HG03432 (cell line): ENCODE data around the gene USB1.

Source experiments
- ATAC-seq: cut with Tn5 transposase; IDR thresholded peaks from one replicate; pipeline ENCODE4 v1.9.1; 2021; ENCODE audit warnings: mild to moderate bottlenecking, moderate library complexity; ENCODE audit not compliant: unreplicated experiment

Gene USB1, protein sequence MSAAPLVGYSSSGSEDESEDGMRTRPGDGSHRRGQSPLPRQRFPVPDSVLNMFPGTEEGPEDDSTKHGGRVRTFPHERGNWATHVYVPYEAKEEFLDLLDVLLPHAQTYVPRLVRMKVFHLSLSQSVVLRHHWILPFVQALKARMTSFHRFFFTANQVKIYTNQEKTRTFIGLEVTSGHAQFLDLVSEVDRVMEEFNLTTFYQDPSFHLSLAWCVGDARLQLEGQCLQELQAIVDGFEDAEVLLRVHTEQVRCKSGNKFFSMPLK

DNA sequence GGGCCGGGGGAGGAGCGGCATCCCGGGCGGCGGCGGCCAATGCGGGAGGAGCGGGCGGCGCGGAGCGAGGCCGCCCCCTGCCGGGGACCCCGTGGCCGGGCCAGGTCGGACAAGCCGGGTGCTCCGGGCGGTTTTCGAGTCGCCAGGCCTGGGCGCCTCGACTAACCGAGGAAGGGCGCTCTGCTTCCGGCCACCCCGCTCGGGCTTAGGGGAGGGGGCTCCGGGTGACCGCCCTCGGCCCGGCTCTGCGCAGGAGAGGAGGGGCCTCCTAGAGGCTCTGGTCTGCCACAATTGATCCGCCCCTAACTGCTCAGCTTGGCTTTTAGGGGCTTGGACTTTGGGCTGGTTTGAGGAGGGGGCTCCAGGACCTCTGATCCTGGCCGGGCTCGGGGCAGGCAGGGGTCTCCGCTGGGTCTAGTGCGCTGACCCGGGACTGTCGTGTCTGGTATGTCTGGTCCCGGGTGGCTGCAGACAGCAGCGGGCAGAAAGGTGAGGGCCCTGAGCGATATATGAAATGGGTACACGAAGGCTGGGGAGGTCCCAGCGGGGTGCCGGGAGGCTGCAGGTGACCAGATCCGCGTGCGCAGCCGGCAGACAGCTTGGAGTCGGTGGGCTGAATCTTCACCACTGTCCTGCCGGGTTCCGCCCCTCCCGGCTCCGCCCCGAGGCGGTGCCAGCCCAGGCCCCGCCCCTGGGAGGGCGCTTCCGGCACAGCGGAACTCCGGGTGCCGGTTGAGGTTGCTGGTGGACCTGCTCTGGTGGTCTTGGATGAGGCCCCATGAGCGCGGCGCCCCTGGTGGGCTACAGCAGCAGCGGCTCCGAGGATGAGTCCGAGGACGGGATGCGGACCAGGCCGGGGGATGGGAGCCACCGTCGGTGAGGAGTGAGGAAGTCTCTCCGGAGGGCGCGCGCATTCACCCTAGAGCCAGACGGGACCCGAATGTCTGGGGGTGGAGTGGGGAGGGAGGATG lies at the start of gene USB1:
TSS of gene USB1 (plus strand) at position 702 of the 971 bp plus-strand sequence. CDS start at position 779, 77 bp downstream.
- peak; percentile 82 for ATAC-seq

DNA sequence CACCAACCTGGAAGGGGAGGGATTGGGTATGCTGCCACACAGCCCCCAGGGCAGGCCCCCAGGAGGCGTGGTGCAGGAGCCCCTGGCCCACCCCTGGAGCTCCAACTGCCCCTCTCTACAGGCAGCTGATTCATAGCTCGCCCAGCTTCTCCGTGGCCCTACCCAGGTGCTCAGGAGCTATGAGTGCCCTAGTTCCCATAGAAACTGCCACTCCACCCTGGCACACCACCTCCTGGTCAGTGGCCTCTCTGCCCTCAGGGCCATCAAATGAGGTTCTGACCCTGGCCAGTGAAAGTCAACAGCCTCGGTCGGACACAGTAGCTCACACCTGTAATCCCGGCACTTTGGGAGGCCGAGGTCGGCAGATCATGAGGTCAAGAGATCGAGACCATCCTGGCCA lies 48.3 kb upstream of the USB1 start:
- no peak for ATAC-seq

- ATAC-seq = no peak
These were observed 47.4 kb upstream of the USB1 start for GRCh38 chr16:57953857-57954256.

- ATAC-seq = no peak
These were observed 45.5 kb upstream of the USB1 start for GRCh38 chr16:57955572-57956188.

DNA sequence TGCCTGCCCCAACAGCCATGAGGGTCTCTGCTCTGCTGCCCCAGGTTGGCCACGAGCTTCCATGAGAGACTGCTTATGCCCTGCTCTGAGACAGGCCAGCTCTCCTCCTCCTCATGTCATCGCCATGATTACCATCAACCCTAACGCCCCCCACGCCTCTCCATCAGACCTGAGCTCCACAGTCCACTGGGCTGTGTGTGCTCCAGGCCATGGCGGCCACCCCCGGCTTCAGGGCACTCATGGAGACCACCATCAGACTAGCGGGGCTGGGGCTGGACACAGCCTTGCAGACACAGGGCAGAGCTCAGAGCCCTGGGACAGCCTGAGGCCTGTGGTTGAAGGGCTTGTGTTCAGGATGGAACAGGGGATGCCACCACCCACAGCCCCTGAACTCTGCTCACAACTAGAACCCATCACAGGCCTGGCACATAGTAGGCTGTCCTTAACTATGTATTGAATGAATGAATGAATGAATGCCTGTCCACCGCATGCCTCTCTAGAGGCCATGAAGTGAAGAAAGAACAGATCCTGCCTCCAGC lies 44.9 kb upstream of the USB1 start:
- no peak for ATAC-seq

DNA sequence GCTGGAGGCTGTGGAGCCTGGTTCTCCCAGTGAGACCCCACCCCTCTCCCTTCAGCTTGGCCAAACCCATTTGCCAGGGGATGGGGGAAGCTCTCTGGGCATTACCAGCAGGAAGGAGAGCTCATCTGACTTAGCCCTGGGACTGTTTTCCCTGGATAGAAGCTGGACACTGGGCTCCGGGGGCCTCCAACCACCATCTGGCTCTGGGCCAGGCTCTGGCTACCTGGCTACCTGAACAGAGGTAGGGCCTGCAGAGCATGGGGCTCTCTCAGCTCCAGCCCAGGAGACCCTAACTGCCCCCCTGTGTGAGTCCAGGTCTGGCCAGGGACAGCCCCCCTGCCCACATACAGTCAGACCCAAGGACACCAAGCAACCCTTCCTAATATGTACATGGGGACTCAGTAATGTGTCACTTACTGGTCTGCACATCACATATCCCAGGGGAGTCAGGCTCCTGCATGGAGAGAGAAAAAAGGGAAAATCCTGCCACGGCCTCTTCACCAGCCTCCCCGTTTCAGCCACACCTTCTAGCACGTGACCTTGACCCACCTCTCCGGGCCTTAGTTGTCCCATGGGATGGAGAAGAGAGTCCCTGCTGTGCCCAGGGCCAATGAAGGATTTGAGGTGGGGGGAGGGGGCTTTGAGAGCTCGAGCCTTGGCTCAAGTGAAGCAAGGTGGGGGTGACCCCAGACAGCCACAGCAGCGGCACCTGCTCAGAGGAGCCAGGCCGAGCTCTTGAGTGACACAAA lies 44.1 kb upstream of the USB1 start:
- no peak for ATAC-seq

DNA sequence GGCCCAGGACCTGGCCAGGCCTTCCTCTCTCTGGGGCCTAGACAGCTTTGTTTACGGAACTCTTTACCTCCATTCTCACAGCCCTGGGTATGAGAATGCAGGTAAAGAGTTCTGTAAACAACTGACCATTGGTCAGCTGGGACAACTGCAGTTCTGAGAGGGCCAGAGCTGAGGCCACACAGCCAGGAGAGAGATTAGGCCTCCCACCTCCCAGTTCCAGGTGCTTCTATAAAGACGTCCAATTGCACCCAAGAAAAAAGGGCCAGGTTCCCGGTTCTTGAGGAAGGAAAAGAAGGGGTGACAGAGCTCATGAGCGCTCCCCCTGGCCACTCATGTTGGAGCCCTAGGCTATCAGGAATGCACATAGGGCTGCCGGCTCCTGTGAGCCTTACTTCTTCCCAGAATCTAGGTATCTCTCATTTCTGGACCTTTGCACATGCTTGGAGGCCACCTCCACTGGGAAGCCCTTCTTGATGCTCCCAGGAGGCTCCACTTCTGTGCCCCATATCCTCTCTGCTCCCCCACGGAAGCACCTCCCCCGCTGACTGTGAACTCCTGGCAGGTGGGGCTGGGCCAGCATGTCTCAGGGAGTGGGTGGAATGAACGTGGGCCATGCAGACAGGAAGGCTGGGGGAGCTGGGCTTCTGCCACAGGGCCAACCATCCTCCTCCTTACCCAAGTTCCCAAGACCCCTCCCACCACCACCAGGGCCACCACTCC lies 43.4 kb upstream of the USB1 start:
- ATAC-seq = no peak

GRCh38 chr16:57958544-57958943 lies 42.7 kb upstream of the USB1 start:
- ATAC-seq = no peak

DNA sequence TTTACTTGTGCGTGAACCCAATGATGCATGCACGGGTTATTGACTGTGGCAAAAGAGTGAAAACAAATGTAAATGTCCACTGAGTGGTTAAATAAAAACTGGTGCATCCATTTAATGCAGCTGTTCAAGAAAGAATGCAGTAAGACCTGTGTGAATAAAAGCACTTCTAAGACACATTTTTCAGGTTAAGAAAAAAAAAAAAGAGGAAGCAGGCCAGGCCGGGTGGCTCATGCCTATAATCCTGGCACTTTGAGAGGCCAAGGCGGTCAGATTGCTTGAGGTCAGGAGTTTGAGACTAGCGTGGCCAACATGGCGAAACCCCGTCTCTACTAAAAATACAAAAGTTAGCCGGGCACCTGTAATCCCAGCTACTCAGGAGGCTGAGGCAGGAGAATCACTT lies 42.1 kb upstream of the USB1 start:
- no peak for ATAC-seq

GRCh38 chr16:57959804-57960203 lies 41.4 kb upstream of the USB1 start:
- ATAC-seq = no peak

DNA sequence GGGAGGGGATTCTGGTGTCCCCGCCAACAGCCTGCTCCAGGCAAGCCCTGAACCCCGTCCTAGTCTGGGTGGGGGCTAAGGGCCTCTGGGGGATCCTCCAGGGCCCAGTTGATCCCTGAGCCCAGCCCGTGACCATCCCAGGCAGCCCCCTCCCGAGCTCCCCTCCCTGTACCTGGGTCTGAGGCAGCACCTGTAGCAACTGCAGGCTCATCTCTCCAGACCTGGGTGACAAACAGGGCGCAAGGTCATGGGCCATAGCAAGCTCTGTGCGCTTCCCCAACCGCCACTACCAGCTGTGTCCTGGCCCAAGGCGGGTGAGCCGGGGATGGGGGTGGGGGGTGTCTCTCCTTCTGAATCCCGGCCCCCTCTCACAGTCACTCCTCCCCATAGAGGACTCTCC lies 40.9 kb upstream of the USB1 start:
- no peak for ATAC-seq

- ATAC-seq = no peak
These were observed 40.3 kb upstream of the USB1 start for GRCh38 chr16:57960826-57961472.

DNA sequence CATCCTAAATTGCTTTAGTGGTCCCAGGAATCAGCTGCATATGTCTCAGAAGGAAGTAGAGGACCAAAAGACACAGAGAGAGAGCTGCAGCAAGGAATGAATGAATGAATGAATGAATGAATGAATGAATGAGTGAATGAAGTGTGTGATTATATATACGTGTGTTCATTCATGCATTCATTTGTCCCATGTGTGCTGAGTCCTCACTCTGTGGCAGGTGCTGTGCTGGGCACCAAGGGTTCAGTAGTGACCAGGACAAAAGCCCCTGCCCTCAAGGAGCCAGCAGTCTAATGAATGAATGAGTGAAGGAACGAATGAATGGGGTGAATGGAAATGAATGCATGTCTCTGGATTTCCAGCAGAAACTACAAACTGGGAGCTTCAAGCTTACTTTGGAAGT lies 39.7 kb upstream of the USB1 start:
- no peak for ATAC-seq

DNA sequence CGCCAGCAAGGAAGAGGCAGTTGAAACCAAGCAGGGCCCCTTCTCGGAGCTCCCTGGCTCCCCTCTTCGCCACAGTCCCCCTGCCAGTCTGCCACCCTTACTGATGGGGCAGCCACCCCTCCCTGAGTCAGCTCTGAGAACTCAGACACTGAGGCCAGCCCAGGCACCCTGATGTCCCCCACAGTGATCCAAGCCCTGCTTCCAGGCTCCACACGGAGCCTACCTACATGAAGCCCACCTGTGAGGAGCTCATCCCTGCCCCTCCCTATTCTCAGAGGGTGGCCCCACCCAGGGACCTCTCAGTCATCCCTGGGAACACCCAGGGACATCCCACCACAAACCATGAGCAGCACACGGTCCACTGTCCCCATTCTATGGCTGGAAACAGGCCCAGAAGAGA lies 39.2 kb upstream of the USB1 start:
- ATAC-seq = no peak

DNA sequence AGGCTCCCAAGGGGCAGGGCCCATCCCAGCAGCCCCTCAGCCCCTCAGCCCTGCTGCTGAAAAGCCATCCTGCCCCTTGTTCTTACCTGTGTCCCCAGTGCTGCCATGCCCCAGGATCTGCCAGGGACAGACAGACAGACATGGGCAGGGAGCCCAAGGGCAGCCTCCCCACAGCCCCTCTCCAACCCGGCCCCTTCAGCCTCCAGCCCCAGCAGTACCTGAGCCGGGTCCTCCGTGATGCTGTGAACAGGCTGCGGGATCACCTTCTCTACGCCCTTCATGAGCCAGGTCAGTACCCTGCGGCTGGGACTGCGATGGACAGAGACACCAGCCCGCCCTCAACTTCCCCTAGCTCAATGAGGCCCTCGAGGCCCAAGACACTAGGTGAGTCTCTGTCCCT lies 38.5 kb upstream of the USB1 start:
- no peak for ATAC-seq

DNA sequence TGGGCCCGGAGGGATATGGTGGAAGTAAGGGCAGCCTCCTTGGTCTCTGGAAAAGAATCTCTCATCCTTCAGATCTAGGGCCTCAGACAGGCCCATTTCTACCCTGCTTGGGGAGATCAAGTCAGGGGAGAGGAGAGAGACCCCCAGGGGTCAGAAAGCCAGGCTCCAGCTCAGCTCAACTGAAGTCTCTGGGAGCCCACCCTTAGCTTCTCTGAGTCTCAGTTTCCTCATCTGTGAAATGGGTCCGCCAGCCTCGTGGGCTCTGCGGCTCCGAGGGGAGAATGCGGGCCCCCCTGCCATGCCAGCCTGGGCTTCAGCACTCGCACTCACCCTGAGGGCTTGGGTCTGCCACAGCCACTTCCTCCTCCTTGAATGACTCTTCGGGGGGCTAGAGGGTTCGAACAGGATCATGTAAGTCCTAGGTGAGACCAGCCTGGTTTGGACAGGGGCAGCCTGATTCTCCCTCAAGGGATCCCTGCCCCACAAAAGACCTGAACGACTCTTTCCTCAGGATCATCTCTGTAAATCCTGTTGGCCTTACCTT lies 37.0 kb upstream of the USB1 start:
- no peak for ATAC-seq

GRCh38 chr16:57966204-57966771 lies 34.9 kb upstream of the USB1 start:
- ATAC-seq = no peak

DNA sequence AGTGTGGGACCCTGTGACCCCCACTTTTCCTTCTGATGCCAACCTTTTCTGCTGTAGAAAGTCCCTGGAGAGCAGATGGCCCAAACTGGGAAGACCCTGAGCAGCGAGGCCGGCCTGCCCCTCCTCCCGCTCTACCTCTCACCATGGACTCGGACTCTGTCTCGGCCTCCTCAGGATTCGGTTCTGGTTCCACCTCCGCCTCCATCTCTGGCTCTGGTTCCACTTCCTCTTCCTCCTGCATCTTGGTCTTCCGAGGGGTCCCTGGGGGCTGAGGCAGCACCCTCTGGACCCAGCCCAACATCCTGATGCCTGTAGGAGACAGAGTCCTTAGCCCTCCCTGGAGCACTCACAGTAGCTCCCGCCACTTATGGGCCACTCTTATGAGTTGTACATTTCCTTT lies 34.2 kb upstream of the USB1 start:
- no peak for ATAC-seq

DNA sequence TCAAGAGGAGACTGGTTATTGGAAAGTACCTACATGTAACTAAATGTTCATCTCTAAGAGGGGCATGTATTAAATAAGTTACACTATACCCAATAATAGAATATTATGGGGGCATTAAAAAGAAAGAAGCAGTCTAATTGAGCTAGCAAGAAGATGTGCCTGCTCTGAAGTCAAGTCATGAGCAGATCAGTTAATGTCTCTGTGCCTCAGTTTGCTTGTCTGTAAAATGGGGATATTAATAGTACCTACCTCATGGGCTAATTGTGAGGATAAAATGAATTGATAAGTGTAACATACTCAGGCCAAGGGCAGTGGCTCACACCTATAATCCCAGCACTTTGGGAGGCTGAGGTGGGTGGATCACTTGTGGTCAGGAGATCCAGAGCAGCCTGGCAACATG lies 33.3 kb upstream of the USB1 start:
- ATAC-seq = no peak
